ENCODE measurements around the gene DIP2C.

The DIP2C gene

GRCh38 chr10:553233-553632, 136.2 kb downstream of the DIP2C start:
- H3K9ac ChIP-seq (ENCODE audit: low read depth in 1 of 2, low read length in 2 of 2), result no peak overlapping the region
- no peak overlapping the region for H3K4me3 ChIP-seq (ENCODE audit: low read length in 2 of 2)
- H3K27ac ChIP-seq (ENCODE audit: low read depth in 2 of 2, low read length in 2 of 2), result no peak overlapping the region
- H3K36me3 ChIP-seq (ENCODE audit: control insufficient read depth in 2 of 2, insufficient read depth in 2 of 2, low read length in 2 of 2), result no peaks in the 10 kb centered on the region
- H3K4me1 ChIP-seq (ENCODE audit: control insufficient read depth in 2 of 2, insufficient read depth in 2 of 2, low read length in 2 of 2), result no peaks in the 10 kb centered on the region
- H3K9me3 ChIP-seq (ENCODE audit: control insufficient read depth in 2 of 2, low read length in 2 of 2), result no peaks in the 10 kb centered on the region
- H3K27me3 ChIP-seq (ENCODE audit: control insufficient read depth in 2 of 2, insufficient read depth in 2 of 2, low read length in 2 of 2), result no peaks in the 10 kb centered on the region

- Histone ChIP-seq H3K4me3 (ENCODE audit: low read length in 2 of 2) (no peak overlapping the region), H3K36me3 (ENCODE audit: control insufficient read depth in 2 of 2, insufficient read depth in 2 of 2, low read length in 2 of 2) (no peaks in the 10 kb centered on the region), H3K9me3 (ENCODE audit: control insufficient read depth in 2 of 2, low read length in 2 of 2) (no peaks in the 10 kb centered on the region), H3K9ac (ENCODE audit: low read depth in 1 of 2, low read length in 2 of 2) (no peak overlapping the region), H3K27me3 (ENCODE audit: control insufficient read depth in 2 of 2, insufficient read depth in 2 of 2, low read length in 2 of 2) (no peaks in the 10 kb centered on the region), H3K27ac (ENCODE audit: low read depth in 2 of 2, low read length in 2 of 2) (no peak overlapping the region), H3K4me1 (ENCODE audit: control insufficient read depth in 2 of 2, insufficient read depth in 2 of 2, low read length in 2 of 2) (no peaks in the 10 kb centered on the region)
These were observed 136.8 kb downstream of the DIP2C start for GRCh38 chr10:552679-553078.

GRCh38 chr10:551373-552252, 137.9 kb downstream of the DIP2C start:
- no peak overlapping the region for H3K4me3 ChIP-seq (ENCODE audit: low read length in 2 of 2)
- no peak overlapping the region for H3K27ac ChIP-seq (ENCODE audit: low read depth in 2 of 2, low read length in 2 of 2)
- no peaks in the 10 kb centered on the region for H3K4me1 ChIP-seq (ENCODE audit: control insufficient read depth in 2 of 2, insufficient read depth in 2 of 2, low read length in 2 of 2)
- no peaks in the 10 kb centered on the region for H3K36me3 ChIP-seq (ENCODE audit: control insufficient read depth in 2 of 2, insufficient read depth in 2 of 2, low read length in 2 of 2)
- no peaks in the 10 kb centered on the region for H3K9me3 ChIP-seq (ENCODE audit: control insufficient read depth in 2 of 2, low read length in 2 of 2)
- no peak overlapping the region for H3K9ac ChIP-seq (ENCODE audit: low read depth in 1 of 2, low read length in 2 of 2)
- no peaks in the 10 kb centered on the region for H3K27me3 ChIP-seq (ENCODE audit: control insufficient read depth in 2 of 2, insufficient read depth in 2 of 2, low read length in 2 of 2)

GRCh38 chr10:550665-551372, 138.6 kb downstream of the DIP2C start:
- no peaks in the 10 kb centered on the region for H3K9me3 ChIP-seq (ENCODE audit: control insufficient read depth in 2 of 2, low read length in 2 of 2)
- no peaks in the 10 kb centered on the region for H3K4me1 ChIP-seq (ENCODE audit: control insufficient read depth in 2 of 2, insufficient read depth in 2 of 2, low read length in 2 of 2)
- H3K27me3 ChIP-seq (ENCODE audit: control insufficient read depth in 2 of 2, insufficient read depth in 2 of 2, low read length in 2 of 2), result no peaks in the 10 kb centered on the region
- no peak overlapping the region for H3K4me3 ChIP-seq (ENCODE audit: low read length in 2 of 2)
- H3K36me3 ChIP-seq (ENCODE audit: control insufficient read depth in 2 of 2, insufficient read depth in 2 of 2, low read length in 2 of 2), result no peaks in the 10 kb centered on the region
- H3K27ac ChIP-seq (ENCODE audit: low read depth in 2 of 2, low read length in 2 of 2), result no peak overlapping the region
- no peak overlapping the region for H3K9ac ChIP-seq (ENCODE audit: low read depth in 1 of 2, low read length in 2 of 2)

GRCh38 chr10:549391-549790, 140.1 kb downstream of the DIP2C start:
- H3K9me3 ChIP-seq (ENCODE audit: control insufficient read depth in 2 of 2, low read length in 2 of 2), result no peaks in the 10 kb centered on the region
- no peaks in the 10 kb centered on the region for H3K4me1 ChIP-seq (ENCODE audit: control insufficient read depth in 2 of 2, insufficient read depth in 2 of 2, low read length in 2 of 2)

GRCh38 chr10:548238-548901, 141.1 kb downstream of the DIP2C start:
- Histone ChIP-seq H3K9ac (ENCODE audit: low read depth in 1 of 2, low read length in 2 of 2) (no peak overlapping the region), H3K36me3 (ENCODE audit: control insufficient read depth in 2 of 2, insufficient read depth in 2 of 2, low read length in 2 of 2) (no peaks in the 10 kb centered on the region), H3K4me3 (ENCODE audit: low read length in 2 of 2) (no peak overlapping the region), H3K27me3 (ENCODE audit: control insufficient read depth in 2 of 2, insufficient read depth in 2 of 2, low read length in 2 of 2) (no peaks in the 10 kb centered on the region), H3K27ac (ENCODE audit: low read depth in 2 of 2, low read length in 2 of 2) (no peak overlapping the region), H3K4me1 (ENCODE audit: control insufficient read depth in 2 of 2, insufficient read depth in 2 of 2, low read length in 2 of 2) (no peaks in the 10 kb centered on the region), H3K9me3 (ENCODE audit: control insufficient read depth in 2 of 2, low read length in 2 of 2) (no peaks in the 10 kb centered on the region)

More at GRCh38 chr10:549391-549790, 140.1 kb downstream of the DIP2C start:
- H3K27ac ChIP-seq (ENCODE audit: low read depth in 2 of 2, low read length in 2 of 2), result no peak overlapping the region
- H3K4me3 ChIP-seq (ENCODE audit: low read length in 2 of 2), result no peak overlapping the region
- no peaks in the 10 kb centered on the region for H3K27me3 ChIP-seq (ENCODE audit: control insufficient read depth in 2 of 2, insufficient read depth in 2 of 2, low read length in 2 of 2)
- no peak overlapping the region for H3K9ac ChIP-seq (ENCODE audit: low read depth in 1 of 2, low read length in 2 of 2)
- H3K36me3 ChIP-seq (ENCODE audit: control insufficient read depth in 2 of 2, insufficient read depth in 2 of 2, low read length in 2 of 2), result no peaks in the 10 kb centered on the region

GRCh38 chr10:547591-548081, 141.8 kb downstream of the DIP2C start:
- Histone ChIP-seq H3K4me3 (ENCODE audit: low read length in 2 of 2) (no peak overlapping the region), H3K9me3 (ENCODE audit: control insufficient read depth in 2 of 2, low read length in 2 of 2) (no peaks in the 10 kb centered on the region), H3K27me3 (ENCODE audit: control insufficient read depth in 2 of 2, insufficient read depth in 2 of 2, low read length in 2 of 2) (no peaks in the 10 kb centered on the region), H3K4me1 (ENCODE audit: control insufficient read depth in 2 of 2, insufficient read depth in 2 of 2, low read length in 2 of 2) (no peaks in the 10 kb centered on the region), H3K36me3 (ENCODE audit: control insufficient read depth in 2 of 2, insufficient read depth in 2 of 2, low read length in 2 of 2) (no peaks in the 10 kb centered on the region), H3K9ac (ENCODE audit: low read depth in 1 of 2, low read length in 2 of 2) (no peak overlapping the region), H3K27ac (ENCODE audit: low read depth in 2 of 2, low read length in 2 of 2) (no peak overlapping the region)

GRCh38 chr10:546971-547590, 142.4 kb downstream of the DIP2C start:
- Histone ChIP-seq H3K27ac (ENCODE audit: low read depth in 2 of 2, low read length in 2 of 2) (no peak overlapping the region), H3K9ac (ENCODE audit: low read depth in 1 of 2, low read length in 2 of 2) (no peak overlapping the region)

GRCh38 chr10:546451-546850, 143.0 kb downstream of the DIP2C start:
- no peaks in the 10 kb centered on the region for H3K36me3 ChIP-seq (ENCODE audit: control insufficient read depth in 2 of 2, insufficient read depth in 2 of 2, low read length in 2 of 2)
- no peaks in the 10 kb centered on the region for H3K9me3 ChIP-seq (ENCODE audit: control insufficient read depth in 2 of 2, low read length in 2 of 2)
- H3K4me3 ChIP-seq (ENCODE audit: low read length in 2 of 2), result no peak overlapping the region
- H3K27me3 ChIP-seq (ENCODE audit: control insufficient read depth in 2 of 2, insufficient read depth in 2 of 2, low read length in 2 of 2), result no peaks in the 10 kb centered on the region
- peaks cover 0 to 3% of the 10 kb centered on the region in 2 donors for H3K4me1 ChIP-seq (ENCODE audit: control insufficient read depth in 2 of 2, insufficient read depth in 2 of 2, low read length in 2 of 2)
- no peak overlapping the region for H3K9ac ChIP-seq (ENCODE audit: low read depth in 1 of 2, low read length in 2 of 2)
- H3K27ac ChIP-seq (ENCODE audit: low read depth in 2 of 2, low read length in 2 of 2), result no peak overlapping the region

More at GRCh38 chr10:546971-547590, 142.4 kb downstream of the DIP2C start:
- H3K36me3 ChIP-seq (ENCODE audit: control insufficient read depth in 2 of 2, insufficient read depth in 2 of 2, low read length in 2 of 2), result no peaks in the 10 kb centered on the region
- H3K27me3 ChIP-seq (ENCODE audit: control insufficient read depth in 2 of 2, insufficient read depth in 2 of 2, low read length in 2 of 2), result no peaks in the 10 kb centered on the region
- H3K4me3 ChIP-seq (ENCODE audit: low read length in 2 of 2), result no peak overlapping the region
- H3K4me1 ChIP-seq (ENCODE audit: control insufficient read depth in 2 of 2, insufficient read depth in 2 of 2, low read length in 2 of 2), result peaks cover 0 to under 1% of the 10 kb centered on the region in 2 donors
- H3K9me3 ChIP-seq (ENCODE audit: control insufficient read depth in 2 of 2, low read length in 2 of 2), result no peaks in the 10 kb centered on the region

Data from mucosa of rectum (tissue), 2 donors.